Measurements from ENCODE around the gene HK1. TPM values are rescaled to one million over a fixed set of nuclear protein-coding genes. Genes with fewer than 3 reads are reported as not detected.
A peak's percentile ranks its signal among the peaks of the same experiment; 100 is the strongest.

The HK1 gene
- total RNA-seq, 1 experiment from 2014 or later, result 140 TPM

DNA sequence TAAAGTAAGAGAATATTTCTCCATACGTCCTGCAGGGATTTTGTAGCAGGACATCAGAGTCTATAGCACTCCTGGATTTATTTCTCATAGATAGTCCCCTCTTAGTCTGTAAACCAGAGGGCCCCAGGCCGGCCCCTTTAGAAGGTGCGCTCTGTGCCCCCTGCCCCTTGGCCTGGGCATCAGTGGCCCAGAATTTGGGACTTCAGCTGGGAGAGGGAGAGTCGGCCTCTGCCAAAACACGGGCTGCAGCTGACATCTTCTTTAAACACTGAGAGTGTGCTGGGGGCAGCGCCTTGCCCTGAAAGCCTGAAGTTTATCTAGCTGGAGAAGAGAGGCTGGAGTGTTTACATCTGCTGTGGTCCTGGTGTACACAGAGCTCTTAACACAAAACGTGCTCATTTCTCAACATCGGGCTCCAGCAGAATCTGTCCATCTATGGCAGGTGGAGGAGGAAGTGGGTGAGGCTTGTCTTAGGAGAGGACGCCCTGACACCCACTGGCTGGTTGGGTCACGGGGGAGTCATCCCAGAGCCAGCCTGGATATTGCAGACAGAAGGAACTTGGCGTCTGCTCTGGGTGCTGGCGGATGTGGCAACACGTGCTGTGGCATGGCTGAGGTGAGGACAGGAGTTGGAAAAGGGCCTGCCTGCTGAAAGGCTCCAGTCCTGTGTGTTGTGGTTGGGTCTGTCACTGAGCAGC is 143.5 kb downstream of the HK1 start:
- CTCF ChIA-PET, result no interaction called here
- H3K9me2 ChIP-seq (ENCODE audit: insufficient read depth), result no peaks in the 10 kb centered on the region
- peaks cover 10% of the 10 kb centered on the region; the same call in 1 of the 2 replicates for H3K27me3 ChIP-seq (ENCODE audit: insufficient read depth, low read depth)
- no peak overlapping the region for H3K27ac ChIP-seq
- no peaks in the 10 kb centered on the region for H4K20me1 ChIP-seq (ENCODE audit: insufficient read depth)
- H3K9me3 ChIP-seq (ENCODE audit: insufficient read depth, low read depth), result no peaks in the 10 kb centered on the region
- no peak overlapping the region for H3K4me3 ChIP-seq
- DNase-seq, result peak in 1 of 2 experiments; percentile 9
- TF ChIP-seq, protein P1, sequence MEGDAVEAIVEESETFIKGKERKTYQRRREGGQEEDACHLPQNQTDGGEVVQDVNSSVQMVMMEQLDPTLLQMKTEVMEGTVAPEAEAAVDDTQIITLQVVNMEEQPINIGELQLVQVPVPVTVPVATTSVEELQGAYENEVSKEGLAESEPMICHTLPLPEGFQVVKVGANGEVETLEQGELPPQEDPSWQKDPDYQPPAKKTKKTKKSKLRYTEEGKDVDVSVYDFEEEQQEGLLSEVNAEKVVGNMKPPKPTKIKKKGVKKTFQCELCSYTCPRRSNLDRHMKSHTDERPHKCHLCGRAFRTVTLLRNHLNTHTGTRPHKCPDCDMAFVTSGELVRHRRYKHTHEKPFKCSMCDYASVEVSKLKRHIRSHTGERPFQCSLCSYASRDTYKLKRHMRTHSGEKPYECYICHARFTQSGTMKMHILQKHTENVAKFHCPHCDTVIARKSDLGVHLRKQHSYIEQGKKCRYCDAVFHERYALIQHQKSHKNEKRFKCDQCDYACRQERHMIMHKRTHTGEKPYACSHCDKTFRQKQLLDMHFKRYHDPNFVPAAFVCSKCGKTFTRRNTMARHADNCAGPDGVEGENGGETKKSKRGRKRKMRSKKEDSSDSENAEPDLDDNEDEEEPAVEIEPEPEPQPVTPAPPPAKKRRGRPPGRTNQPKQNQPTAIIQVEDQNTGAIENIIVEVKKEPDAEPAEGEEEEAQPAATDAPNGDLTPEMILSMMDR (conservative IDR thresholded peaks at IDR 0.05), result no peak
- no peak for TF ChIP-seq EZH2 (IDR thresholded peaks at IDR 0.05; ENCODE audit: low read depth)
- no TSS peak for BruUV-seq (replicated peaks)
- POLR2A ChIA-PET (ENCODE audit: unreplicated experiment), result no interaction called here
- no peak overlapping the region for H3K4me2 ChIP-seq
- peaks cover 26% of the 10 kb centered on the region for H3F3A ChIP-seq (ENCODE audit: insufficient read depth, low read depth)
- no peaks in the 10 kb centered on the region for H3K79me2 ChIP-seq (ENCODE audit: low read depth)
- H3K4me1 ChIP-seq (replicated peaks; ENCODE audit: insufficient read depth), result peaks cover 25% of the 10 kb centered on the region
- intact Hi-C loops (cut with micrococcal nuclease; ENCODE audit: unreplicated experiment), result no loop called here
- no peak overlapping the region for H2AFZ ChIP-seq
- H3K36me3 ChIP-seq (ENCODE audit: low read depth), result no peaks in the 10 kb centered on the region

DNA sequence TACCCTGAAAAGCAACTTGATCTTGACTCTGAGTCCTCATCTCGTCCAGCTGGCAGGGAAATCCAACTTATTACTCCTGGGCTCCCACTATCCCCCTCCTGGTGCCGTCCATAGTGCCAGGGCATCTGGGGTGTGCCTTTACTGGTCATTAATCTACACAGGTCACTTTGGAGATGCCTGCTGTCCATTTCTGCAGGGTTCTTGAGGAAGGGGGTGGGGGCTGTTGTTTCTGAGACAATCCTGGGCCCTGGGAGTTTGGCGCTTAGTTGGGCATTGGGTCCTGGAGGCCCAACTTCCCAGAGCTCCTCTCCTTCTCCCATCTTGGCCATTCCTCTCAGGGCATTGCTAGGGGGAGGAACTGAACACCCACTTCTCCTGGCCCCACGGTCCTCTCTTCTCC is 144.4 kb downstream of the HK1 start:
- DNase-seq, result no peak
- no peak overlapping the region for H3K27ac ChIP-seq
- peaks cover 10% of the 10 kb centered on the region; the same call in 1 of the 2 replicates for H3K27me3 ChIP-seq (ENCODE audit: insufficient read depth, low read depth)
- H3K4me1 ChIP-seq (replicated peaks; ENCODE audit: insufficient read depth), result peaks cover 28% of the 10 kb centered on the region
- BruUV-seq (replicated peaks), result no TSS peak
- no peaks in the 10 kb centered on the region for H3K9me3 ChIP-seq (ENCODE audit: insufficient read depth, low read depth)
- H3K9me2 ChIP-seq (ENCODE audit: insufficient read depth), result no peaks in the 10 kb centered on the region
- ChIA-PET CTCF (no interaction called here), POLR2A (ENCODE audit: unreplicated experiment) (interaction anchor here (0.8 kb wide), 1 partner anchor 42 kb away, joined by 3 read pairs; no protein-coding TSS in a partner anchor)
- H4K20me1 ChIP-seq (ENCODE audit: insufficient read depth), result no peaks in the 10 kb centered on the region
- H3F3A ChIP-seq (ENCODE audit: insufficient read depth, low read depth), result peaks cover 27% of the 10 kb centered on the region
- H2AFZ ChIP-seq, result no peak overlapping the region
- H3K4me2 ChIP-seq, result no peak overlapping the region
- no peak overlapping the region for H3K4me3 ChIP-seq
- intact Hi-C loops (cut with micrococcal nuclease; ENCODE audit: unreplicated experiment), result no loop called here
- no peak for TF ChIP-seq EZH2 (IDR thresholded peaks at IDR 0.05; ENCODE audit: low read depth)
- TF ChIP-seq, protein P1 (conservative IDR thresholded peaks at IDR 0.05), result no peak
- H3K79me2 ChIP-seq (ENCODE audit: low read depth), result no peaks in the 10 kb centered on the region
- H3K36me3 ChIP-seq (ENCODE audit: low read depth), result no peaks in the 10 kb centered on the region

DNA sequence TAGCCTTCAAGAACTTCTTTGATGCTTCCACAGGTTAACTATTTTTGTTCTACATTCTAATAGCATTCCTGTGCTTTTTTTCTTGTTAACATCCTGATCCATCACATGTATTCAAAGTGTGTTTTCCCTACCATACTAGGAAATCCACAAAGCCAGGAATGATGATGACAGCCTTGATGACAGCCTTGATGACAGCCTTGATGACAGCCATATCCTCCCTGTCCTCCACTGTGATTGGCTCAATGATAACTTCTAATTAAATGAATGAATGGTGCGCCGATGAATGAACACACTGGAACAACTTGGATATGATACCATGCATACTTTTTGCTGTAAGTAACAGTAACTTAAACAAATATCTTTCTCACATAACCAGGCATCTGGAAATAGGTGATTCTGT is 146.7 kb downstream of the HK1 start:
- H3K4me3 ChIP-seq, result no peak overlapping the region
- H3K79me2 ChIP-seq (ENCODE audit: low read depth), result no peaks in the 10 kb centered on the region
- TF ChIP-seq, protein P1 (conservative IDR thresholded peaks at IDR 0.05), result no peak
- intact Hi-C loops (cut with micrococcal nuclease; ENCODE audit: unreplicated experiment), result no loop called here
- no peak for DNase-seq
- no TSS peak for BruUV-seq (replicated peaks)
- H3F3A ChIP-seq (ENCODE audit: insufficient read depth, low read depth), result peaks cover 27% of the 10 kb centered on the region
- no peak overlapping the region for H3K27ac ChIP-seq
- no peaks in the 10 kb centered on the region for H4K20me1 ChIP-seq (ENCODE audit: insufficient read depth)
- H3K4me1 ChIP-seq (replicated peaks; ENCODE audit: insufficient read depth), result peaks cover 28% of the 10 kb centered on the region
- CTCF ChIA-PET, result interaction anchor here (0.6 to 1.2 kb wide), 2 partner anchors 17 to 212 kb away, joined by 4 read pairs; no protein-coding TSS in a partner anchor
- H2AFZ ChIP-seq, result no peak overlapping the region
- H3K36me3 ChIP-seq (ENCODE audit: low read depth), result no peaks in the 10 kb centered on the region
- no peaks in the 10 kb centered on the region for H3K9me3 ChIP-seq (ENCODE audit: insufficient read depth, low read depth)
- POLR2A ChIA-PET (ENCODE audit: unreplicated experiment), result no interaction called here
- no peak overlapping the region for H3K4me2 ChIP-seq
- peaks cover 10% of the 10 kb centered on the region; the same call in 1 of the 2 replicates for H3K27me3 ChIP-seq (ENCODE audit: insufficient read depth, low read depth)
- H3K9me2 ChIP-seq (ENCODE audit: insufficient read depth), result no peaks in the 10 kb centered on the region
